Activated CD8-positive, alpha-beta memory T cell treated with anti-CD3 and anti-CD28 coated beads, Interleukin-2, amount 50 U/mL, for 48 hours (primary cell): ENCODE results near the gene SCAF4.
A peak's percentile ranks its signal among the peaks of the same experiment; 100 is the strongest.
"Not testable (repeated sequence)": the region's sequence is repeated elsewhere in the genome, so short reads cannot be mapped to it uniquely, and the experiment has no call there.

ENCODE experiments used
- DNase-seq: peaks from one replicate; pipeline ENCODE4 v3.0.0-alpha.2; 2020

Gene SCAF4

GRCh38 chr21:31731857-31732596 lies at the start of gene SCAF4:
Gene SCAF4, minus strand, starts transcription at chr21:31732118. Its CDS starts 426 bp downstream, at chr21:31731692.
- peak; percentile 92 for DNase-seq

- DNase-seq, result no peak
These were observed 49.0 kb upstream of the SCAF4 start for GRCh38 chr21:31780944-31781343.

GRCh38 chr21:31778546-31778945 lies 46.6 kb upstream of the SCAF4 start:
- DNase-seq, result no peak

- no peak for DNase-seq
These were observed 45.9 kb upstream of the SCAF4 start for GRCh38 chr21:31777857-31778256.

- no peak for DNase-seq
These were observed 42.1 kb upstream of the SCAF4 start for GRCh38 chr21:31774031-31774430.

- no peak for DNase-seq
These were observed 41.0 kb upstream of the SCAF4 start for GRCh38 chr21:31772674-31773555.

GRCh38 chr21:31771685-31772084 lies 39.8 kb upstream of the SCAF4 start:
- no peak for DNase-seq

- no peak for DNase-seq
These were observed 36.8 kb upstream of the SCAF4 start for GRCh38 chr21:31768710-31769109.

- no peak for DNase-seq
These were observed 35.0 kb upstream of the SCAF4 start for GRCh38 chr21:31766899-31767298.

GRCh38 chr21:31765850-31766249 lies 33.9 kb upstream of the SCAF4 start:
- DNase-seq, result not testable (repeated sequence)

GRCh38 chr21:31760931-31761330 lies 29.0 kb upstream of the SCAF4 start:
- no peak for DNase-seq

- no peak for DNase-seq
These were observed 24.9 kb upstream of the SCAF4 start for GRCh38 chr21:31756787-31757186.

- no peak for DNase-seq
These were observed 23.1 kb upstream of the SCAF4 start for GRCh38 chr21:31755027-31755426.

GRCh38 chr21:31754708-31754960 lies 22.7 kb upstream of the SCAF4 start:
- DNase-seq, result no peak

GRCh38 chr21:31753949-31754707 lies 22.2 kb upstream of the SCAF4 start:
- DNase-seq, result no peak

- no peak for DNase-seq
These were observed 21.0 kb upstream of the SCAF4 start for GRCh38 chr21:31752967-31753366.

GRCh38 chr21:31752352-31752751 lies 20.4 kb upstream of the SCAF4 start:
- DNase-seq, result no peak

GRCh38 chr21:31750843-31751242 lies 18.9 kb upstream of the SCAF4 start:
- DNase-seq, result no peak

GRCh38 chr21:31744182-31744800 lies 12.4 kb upstream of the SCAF4 start:
- DNase-seq, result no peak

GRCh38 chr21:31743712-31744111 lies 11.8 kb upstream of the SCAF4 start:
- no peak for DNase-seq

- DNase-seq, result no peak
These were observed 9.2 kb upstream of the SCAF4 start for GRCh38 chr21:31741116-31741515.

GRCh38 chr21:31737586-31738397 lies 5.9 kb upstream of the SCAF4 start:
- not testable (repeated sequence) for DNase-seq
